COR-L47 (cell line): ENCODE data around the gene DNAH14.
"Not testable (repeated sequence)": the region's sequence is repeated elsewhere in the genome, so short reads cannot be mapped to it uniquely, and the experiment has no call there.

ENCODE experiments used
- DNase-seq: peaks from one replicate; lab custom pipeline; 2025; lab: John Stamatoyannopoulos, UW

The DNAH14 gene

GRCh38 chr1:224921354-224921753 is 8.1 kb upstream of the DNAH14 start:
- no peak for DNase-seq

GRCh38 chr1:224922404-224923164 is 6.9 kb upstream of the DNAH14 start:
- DNase-seq: peak; percentile 50

GRCh38 chr1:224923726-224924125 is 5.7 kb upstream of the DNAH14 start:
- no peak for DNase-seq

- not testable (repeated sequence) for DNase-seq
Measured at GRCh38 chr1:224927631-224928030, 1.8 kb upstream of the DNAH14 start.

GRCh38 chr1:224928906-224929305 is 569 bp upstream of the DNAH14 start:
- no peak for DNase-seq

GRCh38 chr1:224931605-224932004 is 2.1 kb downstream of the DNAH14 start:
- DNase-seq: no peak

- no peak for DNase-seq
Measured at GRCh38 chr1:224932607-224933249, 3.3 kb downstream of the DNAH14 start.

- DNase-seq: no peak
Measured at GRCh38 chr1:224933584-224933983, 4.1 kb downstream of the DNAH14 start.

- no peak for DNase-seq
Measured at GRCh38 chr1:224938652-224939051, 9.2 kb downstream of the DNAH14 start.

GRCh38 chr1:224939844-224940425 is 10.5 kb downstream of the DNAH14 start:
- DNase-seq: no peak

- not testable (repeated sequence) for DNase-seq
Measured at GRCh38 chr1:224940735-224941134, 11.3 kb downstream of the DNAH14 start.

GRCh38 chr1:224945651-224946348 is 16.3 kb downstream of the DNAH14 start:
- DNase-seq: not testable (repeated sequence)

- not testable (repeated sequence) for DNase-seq
Measured at GRCh38 chr1:224946349-224946691, 16.8 kb downstream of the DNAH14 start.

- no peak for DNase-seq
Measured at GRCh38 chr1:224957696-224958095, 28.2 kb downstream of the DNAH14 start.

GRCh38 chr1:224958490-224958889 is 29.0 kb downstream of the DNAH14 start:
- no peak for DNase-seq

GRCh38 chr1:224959115-224959514 is 29.6 kb downstream of the DNAH14 start:
- DNase-seq: no peak

- no peak for DNase-seq
Measured at GRCh38 chr1:224959656-224960055, 30.2 kb downstream of the DNAH14 start.

- no peak for DNase-seq
Measured at GRCh38 chr1:224980181-224980580, 50.7 kb downstream of the DNAH14 start.

GRCh38 chr1:224981922-224982354 is 52.5 kb downstream of the DNAH14 start:
- DNase-seq: not testable (repeated sequence)

GRCh38 chr1:224988042-224988441 is 58.6 kb downstream of the DNAH14 start:
- DNase-seq: no peak

- no peak for DNase-seq
Measured at GRCh38 chr1:224989615-224990014, 60.1 kb downstream of the DNAH14 start.

- DNase-seq: not testable (repeated sequence)
Measured at GRCh38 chr1:224991550-224991949, 62.1 kb downstream of the DNAH14 start.

GRCh38 chr1:224995602-224996001 is 66.1 kb downstream of the DNAH14 start:
- no peak for DNase-seq
